Measurements from ENCODE around the gene LRRTM4.

- TF ChIP-seq POLR2A (IDR thresholded peaks at IDR 0.05) = no peak
- no peak for TF ChIP-seq CTCF (IDR thresholded peaks at IDR 0.05)
- TF ChIP-seq POLR2AphosphoS5 (IDR thresholded peaks at IDR 0.05; ENCODE audit: insufficient read depth in 1 of 2, low read depth in 1 of 2) = no peak
Observed at GRCh38 chr2:76826691-76827090, 695.5 kb downstream of the LRRTM4 start.

Measured in vagina (tissue), 2 donors.